ENCODE data around the gene CCNY.
"Not testable (repeated sequence)": the region's sequence is repeated elsewhere in the genome, so short reads cannot be mapped to it uniquely, and the experiment has no call there.

Gene CCNY

GRCh38 chr10:35336084-35336831 is at the start of gene CCNY:
Gene CCNY (plus strand): TSS chr10:35336509. CDS start chr10:35337054, 545 bp downstream.
- FAIRE-seq = no peak

GRCh38 chr10:35289198-35289597 is 47.1 kb upstream of the CCNY start:
- FAIRE-seq = no peak

GRCh38 chr10:35294506-35294905 is 41.8 kb upstream of the CCNY start:
- no peak for FAIRE-seq

GRCh38 chr10:35299016-35299415 is 37.3 kb upstream of the CCNY start:
- no peak for FAIRE-seq

GRCh38 chr10:35300063-35300699 is 36.1 kb upstream of the CCNY start:
- no peak for FAIRE-seq

GRCh38 chr10:35304649-35305048 is 31.7 kb upstream of the CCNY start:
- no peak for FAIRE-seq

GRCh38 chr10:35306852-35307251 is 29.5 kb upstream of the CCNY start:
- no peak for FAIRE-seq

GRCh38 chr10:35307297-35307696 is 29.0 kb upstream of the CCNY start:
- FAIRE-seq = no peak

- FAIRE-seq = no peak
Observed at GRCh38 chr10:35308809-35309208, 27.5 kb upstream of the CCNY start.

- FAIRE-seq = not testable (repeated sequence)
Observed at GRCh38 chr10:35314142-35314541, 22.2 kb upstream of the CCNY start.

GRCh38 chr10:35315235-35315634 is 21.1 kb upstream of the CCNY start:
- FAIRE-seq = not testable (repeated sequence)

GRCh38 chr10:35316218-35316967 is 19.9 kb upstream of the CCNY start:
- FAIRE-seq = no peak

- no peak for FAIRE-seq
Observed at GRCh38 chr10:35318551-35318950, 17.8 kb upstream of the CCNY start.

- FAIRE-seq = no peak
Observed at GRCh38 chr10:35320341-35320740, 16.0 kb upstream of the CCNY start.

GRCh38 chr10:35322636-35323035 is 13.7 kb upstream of the CCNY start:
- FAIRE-seq = no peak

- no peak for FAIRE-seq
Observed at GRCh38 chr10:35324196-35324595, 12.1 kb upstream of the CCNY start.

- no peak for FAIRE-seq
Observed at GRCh38 chr10:35326466-35327235, 9.7 kb upstream of the CCNY start.

- FAIRE-seq = no peak
Observed at GRCh38 chr10:35327790-35328403, 8.4 kb upstream of the CCNY start.

- FAIRE-seq = no peak
Observed at GRCh38 chr10:35328404-35329037, 7.8 kb upstream of the CCNY start.

- no peak for FAIRE-seq
Observed at GRCh38 chr10:35329520-35329919, 6.8 kb upstream of the CCNY start.

GRCh38 chr10:35331894-35332640 is 4.2 kb upstream of the CCNY start:
- no peak for FAIRE-seq
